Measurements from ENCODE around the gene SLC3A2. TPM values are rescaled to one million over a fixed set of nuclear protein-coding genes. Genes with fewer than 3 reads are reported as not detected.

SLC3A2 gene
- total and polyA plus RNA-seq, 8 donors = 66.9 to 331 (median 75.1) TPM

- peak overlapping the region in 3 of 4 donors; percentile 80 to 92 (median 90) for H3K4me3 ChIP-seq
- FAIRE-seq (no peak), ATAC-seq (no peak), DNase-seq (no peak)
- intact Hi-C loops (cut with DNase I) = no loop called here
- 24 to 29% methylated on average over 6 of the region's 6 CpGs for WGBS, 2 donors
- no peaks in the 10 kb centered on the region for H3K9me3 ChIP-seq
- no peak for TF ChIP-seq CTCF (IDR thresholded peaks at IDR 0.05)
- H3K27ac ChIP-seq = peak overlapping the region in 3 of 4 donors; percentile 99
- peaks cover 31 to 43% (median 43%) of the 10 kb centered on the region in 3 donors for H3K4me1 ChIP-seq
- H3K27me3 ChIP-seq = no peaks in the 10 kb centered on the region
- peaks cover 0 to 50% (median 38%) of the 10 kb centered on the region in 3 donors for H3K36me3 ChIP-seq
These were observed 1.7 kb downstream of the SLC3A2 start for GRCh38 chr11:62882431-62882749.

GRCh38 chr11:62882788-62883501, 2.2 kb downstream of the SLC3A2 start:
- FAIRE-seq (no peak), ATAC-seq (no peak), DNase-seq (no peak)
- peaks cover 3 to 55% (median 43%) of the 10 kb centered on the region in 3 donors for H3K36me3 ChIP-seq
- 43 to 45% methylated on average over 5 of the region's 5 CpGs for WGBS, 2 donors
- peak overlapping the region in 2 of 4 donors; percentile 99 for H3K27ac ChIP-seq
- TF ChIP-seq CTCF (IDR thresholded peaks at IDR 0.05) = no peak
- H3K27me3 ChIP-seq = no peaks in the 10 kb centered on the region
- intact Hi-C loops (cut with DNase I) = no loop called here
- H3K9me3 ChIP-seq = no peaks in the 10 kb centered on the region
- peaks cover 31 to 39% (median 37%) of the 10 kb centered on the region in 3 donors for H3K4me1 ChIP-seq
- peak overlapping the region in 3 of 4 donors; percentile 80 to 92 (median 90) for H3K4me3 ChIP-seq

- Histone ChIP-seq H3K27me3 (no peaks in the 10 kb centered on the region), H3K27ac (no peak overlapping the region), H3K36me3 (peaks cover 4 to 62% (median 50%) of the 10 kb centered on the region in 3 donors), H3K4me1 (peaks cover 31 to 39% (median 34%) of the 10 kb centered on the region in 3 donors), H3K4me3 (peak overlapping the region in 2 of 4 donors; percentile 80 to 92), H3K9me3 (no peaks in the 10 kb centered on the region)
- intact Hi-C loops (cut with DNase I) = no loop called here
- no peak for ATAC-seq
- DNase-seq = no peak
- FAIRE-seq = no peak
- TF ChIP-seq CTCF (IDR thresholded peaks at IDR 0.05) = no peak
- WGBS, 2 donors = 74 to 83% methylated on average over 3 of the region's 3 CpGs
These were observed 3.0 kb downstream of the SLC3A2 start for GRCh38 chr11:62883673-62884072.

DNA sequence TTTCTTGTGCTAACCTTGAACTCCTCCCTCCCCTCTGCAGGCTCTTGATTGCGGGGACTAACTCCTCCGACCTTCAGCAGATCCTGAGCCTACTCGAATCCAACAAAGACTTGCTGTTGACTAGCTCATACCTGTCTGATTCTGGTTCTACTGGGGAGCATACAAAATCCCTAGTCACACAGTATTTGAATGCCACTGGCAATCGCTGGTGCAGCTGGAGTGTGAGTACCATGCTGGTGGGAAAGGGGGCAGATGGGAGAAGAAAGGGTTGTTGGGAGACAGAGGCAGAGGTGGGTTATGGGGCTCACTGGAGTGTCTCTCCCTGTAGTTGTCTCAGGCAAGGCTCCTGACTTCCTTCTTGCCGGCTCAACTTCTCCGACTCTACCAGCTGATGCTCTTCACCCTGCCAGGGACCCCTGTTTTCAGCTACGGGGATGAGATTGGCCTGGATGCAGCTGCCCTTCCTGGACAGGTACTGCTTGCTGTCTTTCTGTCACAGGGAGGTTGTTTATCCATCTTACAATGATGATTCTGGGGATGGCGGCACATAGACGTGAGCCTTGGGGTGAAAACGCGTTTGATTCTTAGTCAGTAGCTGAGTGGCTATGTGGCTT, 4.5 kb downstream of the SLC3A2 start:
- H3K27me3 ChIP-seq = no peaks in the 10 kb centered on the region
- no peak for TF ChIP-seq CTCF (IDR thresholded peaks at IDR 0.05)
- no peak for ATAC-seq
- no peak overlapping the region for H3K27ac ChIP-seq
- no peaks in the 10 kb centered on the region for H3K9me3 ChIP-seq
- 75 to 80% methylated on average over 11 of the region's 11 CpGs for whole genome bisulfite sequencing, 2 donors
- intact Hi-C loops (cut with DNase I) = no loop called here
- FAIRE-seq = no peak
- no peak overlapping the region for H3K4me3 ChIP-seq
- DNase-seq = no peak
- H3K36me3 ChIP-seq = peaks cover 4 to 74% (median 53%) of the 10 kb centered on the region in 3 donors
- H3K4me1 ChIP-seq = peaks cover 19 to 28% (median 21%) of the 10 kb centered on the region in 3 donors

- no peak for FAIRE-seq
- intact Hi-C loops (cut with DNase I) = no loop called here
- H3K4me3 ChIP-seq = no peak overlapping the region
- ATAC-seq = no peak
- peaks cover 8 to 13% (median 9%) of the 10 kb centered on the region in 3 donors for H3K4me1 ChIP-seq
- WGBS, 2 donors = 92 to 95% methylated on average over 14 of the region's 14 CpGs
- H3K27ac ChIP-seq = no peak overlapping the region
- no peaks in the 10 kb centered on the region for H3K9me3 ChIP-seq
- H3K27me3 ChIP-seq = no peaks in the 10 kb centered on the region
- TF ChIP-seq CTCF (IDR thresholded peaks at IDR 0.05) = no peak
- H3K36me3 ChIP-seq = peaks cover 4 to 64% (median 47%) of the 10 kb centered on the region in 3 donors
- DNase-seq = no peak
These were observed 7.7 kb downstream of the SLC3A2 start for GRCh38 chr11:62888406-62888805.

Measured in pancreas (tissue), 10 donors.